Endothelial cell of umbilical vein (primary cell): Measurements from ENCODE around the gene KANSL1.

Experiments used
- POLR2A ChIP-seq: IDR thresholded peaks from 2 replicates; pipeline ENCODE4 v1.6.1; 2012; ENCODE audit warnings: low read depth, mild to moderate bottlenecking, control low read depth, low read length
- TF ChIP-seq, protein P1 (sequence below), 2 donors: IDR thresholded peaks; 1 replicate in 1 of 2; 2 replicates in 1 of 2; pipeline ENCODE4 v1.5.1; 2011; ENCODE audit warnings: low read length in 2 of 2, mild to moderate bottlenecking in 2 of 2, moderate library complexity in 2 of 2, control low read depth in 1 of 2, inconsistent platforms in 1 of 2, low read depth in 1 of 2; ENCODE audit not compliant: insufficient read depth in 1 of 2; ENCODE audit errors: extremely low read depth in 1 of 2

DNA sequence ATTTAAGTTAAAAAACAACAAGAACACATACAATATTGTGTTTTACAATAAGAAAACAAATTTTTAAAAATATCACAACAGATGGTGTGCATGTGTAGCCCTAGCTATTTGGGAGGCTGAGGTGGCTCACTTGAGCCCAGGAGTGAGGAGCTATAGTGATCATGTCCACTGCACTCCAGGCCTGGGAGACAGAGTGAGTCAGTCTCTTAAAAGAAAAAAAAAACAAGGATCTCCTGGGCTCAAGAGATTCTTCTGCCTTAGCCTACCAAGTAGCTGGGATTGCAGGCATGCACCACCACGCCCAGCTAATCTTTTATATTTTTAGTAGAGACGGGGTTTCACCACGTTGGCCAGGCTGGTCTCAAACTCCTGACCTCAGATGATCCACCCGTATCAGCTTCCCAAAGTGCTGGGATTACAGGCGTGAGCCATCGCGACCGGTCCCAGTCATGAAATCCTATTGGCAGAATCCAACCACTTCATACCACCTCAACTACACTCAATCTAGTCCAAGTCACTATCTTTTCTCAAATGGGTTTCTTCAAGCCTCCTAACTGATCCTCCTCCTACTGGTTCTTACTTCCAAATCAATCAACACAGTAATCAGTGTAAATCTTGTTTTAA is 139.2 kb downstream of the KANSL1 start:
- TF ChIP-seq POLR2A: no peak
- TF ChIP-seq, protein P1, sequence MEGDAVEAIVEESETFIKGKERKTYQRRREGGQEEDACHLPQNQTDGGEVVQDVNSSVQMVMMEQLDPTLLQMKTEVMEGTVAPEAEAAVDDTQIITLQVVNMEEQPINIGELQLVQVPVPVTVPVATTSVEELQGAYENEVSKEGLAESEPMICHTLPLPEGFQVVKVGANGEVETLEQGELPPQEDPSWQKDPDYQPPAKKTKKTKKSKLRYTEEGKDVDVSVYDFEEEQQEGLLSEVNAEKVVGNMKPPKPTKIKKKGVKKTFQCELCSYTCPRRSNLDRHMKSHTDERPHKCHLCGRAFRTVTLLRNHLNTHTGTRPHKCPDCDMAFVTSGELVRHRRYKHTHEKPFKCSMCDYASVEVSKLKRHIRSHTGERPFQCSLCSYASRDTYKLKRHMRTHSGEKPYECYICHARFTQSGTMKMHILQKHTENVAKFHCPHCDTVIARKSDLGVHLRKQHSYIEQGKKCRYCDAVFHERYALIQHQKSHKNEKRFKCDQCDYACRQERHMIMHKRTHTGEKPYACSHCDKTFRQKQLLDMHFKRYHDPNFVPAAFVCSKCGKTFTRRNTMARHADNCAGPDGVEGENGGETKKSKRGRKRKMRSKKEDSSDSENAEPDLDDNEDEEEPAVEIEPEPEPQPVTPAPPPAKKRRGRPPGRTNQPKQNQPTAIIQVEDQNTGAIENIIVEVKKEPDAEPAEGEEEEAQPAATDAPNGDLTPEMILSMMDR (IDR thresholded peaks at IDR 0.05; ENCODE audit: extremely low read depth in 1 of 2, insufficient read depth in 1 of 2, low read depth in 1 of 2, low read length in 2 of 2): no peak
